A549 (cell line): ENCODE results near the gene LSM7. TPM values are rescaled to one million over a fixed set of nuclear protein-coding genes. Genes with fewer than 3 reads are reported as not detected.

Source experiments
- ATAC-seq, 2 experiments: fragments of 200-7000 bp in 1 of 2; fragments of >200 bp in 1 of 2; cut with Nextera tagmentation in 1 of 2; cut with Tn5 transposase in 1 of 2; 3 replicates each; pipeline versions ENCODE4 v1.8.0 to v1.9.1; 2018 to 2020; ENCODE audit warnings: mild to moderate bottlenecking in 1 of 2, moderate library complexity in 1 of 2
- CTCF ChIA-PET: fragments of 300-600 bp; sonication (Branson Sonifier 250); formaldehyde crosslinking; extraction: SDS; loops from one replicate; lab custom pipeline; 2021; ENCODE audit warnings: antibody characterized with exemption, inconsistent platforms; lab: Yijun Ruan, JAX
- POLR2A ChIA-PET: fragments of 350-600 bp; formaldehyde crosslinking; extraction: SDS; loops from one replicate; lab custom pipeline; 2021; ENCODE audit warnings: antibody characterized with exemption, inconsistent platforms; lab: Yijun Ruan, JAX
- DNase-seq, 2 experiments: peaks; one replicate each; pipeline versions ENCODE4 v3.0.0 to v3.0.0-alpha.2; 2011 to 2016; ENCODE audit warnings: low read depth in 1 of 2, low spot score in 1 of 2
- FAIRE-seq: peaks from 2 replicates; lab custom pipeline; 2011; peaks lifted over from hg19 to GRCh38; lab: Jason Lieb, UNC
- H3K27ac ChIP-seq, 2 experiments: fragments of >200 bp; sonication (Bioruptor Twin); formaldehyde crosslinking; 3 replicates each; pipeline ENCODE4 v1.5.1; 2016 to 2017
- H3K4me1 ChIP-seq: fragments of >200 bp; sonication (Bioruptor Twin); formaldehyde crosslinking; 3 replicates; pipeline ENCODE4 v1.6.1; 2016
- H3K4me2 ChIP-seq: fragments of >200 bp; sonication (Bioruptor Twin); formaldehyde crosslinking; 3 replicates; pipeline ENCODE4 v1.6.1; 2016
- H3K4me3 ChIP-seq: fragments of >200 bp; sonication (Bioruptor Twin); formaldehyde crosslinking; 3 replicates; pipeline ENCODE4 v1.5.1; 2016
- H3K9me3 ChIP-seq: fragments of >200 bp; sonication (Bioruptor Twin); formaldehyde crosslinking; 3 replicates; pipeline ENCODE4 v1.6.1; 2016
- CBX8 ChIP-seq: fragments of 200-600 bp; sonication (generic); IDR thresholded peaks from 2 replicates; pipeline ENCODE4 v1.6.1; 2016
- CHD2 ChIP-seq: fragments of 150-350 bp; IDR thresholded peaks from 2 replicates; pipeline ENCODE4 v1.6.1; 2014; ENCODE audit warnings: low read length; ENCODE audit not compliant: partially characterized antibody
- EHMT2 ChIP-seq: fragments of 200-600 bp; sonication (generic); IDR thresholded peaks from 2 replicates; pipeline ENCODE4 v1.6.1; 2016; ENCODE audit warnings: antibody characterized with exemption, low read depth, mild to moderate bottlenecking, moderate library complexity
- ESRRA ChIP-seq: fragments of 150-350 bp; IDR thresholded peaks from 2 replicates; pipeline ENCODE4 v1.6.1; 2014; ENCODE audit warnings: mild to moderate bottlenecking, low read length, borderline replicate concordance
- FOSB ChIP-seq: fragments of 250-450 bp; sonication (Bioruptor Pico); IDR thresholded peaks from 2 replicates; pipeline ENCODE4 v1.5.0; 2020; ENCODE audit warnings: mild to moderate bottlenecking, moderate library complexity
- FOSL2 ChIP-seq, 2 experiments: fragments of 450-650 bp in 1 of 2; fragments of >200 bp in 1 of 2; sonication (Bioruptor Twin) in 1 of 2; formaldehyde crosslinking; IDR thresholded peaks; 2 replicates each; pipeline versions ENCODE4 v1.5.0 to v1.6.1; 2016 to 2020; ENCODE audit warnings: mild to moderate bottlenecking in 1 of 2, moderate library complexity in 1 of 2
- GATA3 ChIP-seq: IDR thresholded peaks from 2 replicates; pipeline ENCODE4 v1.6.1; 2012; ENCODE audit warnings: borderline replicate concordance
- HOXB13 ChIP-seq: fragments of 250-450 bp; sonication (Bioruptor Pico); IDR thresholded peaks from 2 replicates; pipeline ENCODE4 v1.5.0; 2020; ENCODE audit warnings: low read depth, mild to moderate bottlenecking, moderate library complexity
- HOXB5 ChIP-seq: fragments of 250-450 bp; sonication (Bioruptor Pico); IDR thresholded peaks from 2 replicates; pipeline ENCODE4 v1.5.0; 2020; ENCODE audit warnings: mild to moderate bottlenecking, moderate library complexity
- JUN ChIP-seq, 2 experiments: fragments of >200 bp; sonication (Bioruptor Twin); formaldehyde crosslinking; IDR thresholded peaks; 2 replicates in 1 of 2; 3 replicates in 1 of 2; pipeline ENCODE4 v1.6.1; 2016 to 2017
- JUNB ChIP-seq: fragments of >200 bp; sonication (Bioruptor Twin); formaldehyde crosslinking; IDR thresholded peaks from 2 replicates; pipeline ENCODE4 v1.6.1; 2016
- MYC ChIP-seq: IDR thresholded peaks from 2 replicates; pipeline ENCODE4 v1.6.1; 2012; ENCODE audit warnings: mild to moderate bottlenecking, inconsistent platforms, low read length, improper control_type of control experiment, borderline replicate concordance
- NFE2L2 ChIP-seq: fragments of 150-350 bp; conservative IDR thresholded peaks from 2 replicates; pipeline ENCODE4 v1.6.1; 2014; ENCODE audit warnings: low read length
- NPAS2 ChIP-seq: fragments of 250-450 bp; sonication (Bioruptor Pico); IDR thresholded peaks from 2 replicates; pipeline ENCODE4 v1.8.0; 2022; ENCODE audit warnings: mild to moderate bottlenecking, moderate library complexity, borderline replicate concordance
- RCOR1 ChIP-seq: fragments of 150-350 bp; IDR thresholded peaks from 2 replicates; pipeline ENCODE4 v1.6.1; 2014; ENCODE audit warnings: antibody characterized with exemption, low read length, low read depth
- RNF2 ChIP-seq: fragments of 200-600 bp; sonication (generic); IDR thresholded peaks from 2 replicates; pipeline ENCODE4 v1.6.1; 2016; ENCODE audit warnings: low read depth, mild to moderate bottlenecking, antibody characterized with exemption, moderate library complexity, borderline replicate concordance
- ZFP36 ChIP-seq: fragments of 450-650 bp; IDR thresholded peaks from 2 replicates; pipeline ENCODE4 v1.6.1; 2014; ENCODE audit warnings: borderline replicate concordance; ENCODE audit not compliant: partially characterized antibody
- WGBS: methylation state at CpG from one replicate; pipeline ENCODE4 v1.1.6; 2017; ENCODE audit errors: missing lambda C conversion rate; 5-methylcytosine and 5-hydroxymethylcytosine counted together
- polyA plus RNA-seq, 4 experiments: library from polyadenylated mRNA; depleted of rRNA in 3 of 4; stranded (reverse); fragments of >200 nt; fragmentation: RNase III in 1 of 4; extraction: RNeasy Plus Mini Kit Qiagen cat#74134 plus additional on column Dnase treatment in 1 of 4; gene quantifications; 2 replicates in 3 of 4; 3 replicates in 1 of 4; pipeline ENCODE4 v1.2.3, GENCODE V29; 2011 to 2017
- TF ChIP-seq, protein P1 (sequence below): fragments of 150-350 bp; IDR thresholded peaks from 2 replicates; pipeline ENCODE4 v1.6.1; 2014; ENCODE audit warnings: low read depth, mild to moderate bottlenecking, low read length
- TF ChIP-seq, protein P2 (sequence below): fragments of >200 bp; sonication (Bioruptor Twin); formaldehyde crosslinking; IDR thresholded peaks from 2 replicates; pipeline ENCODE4 v1.6.1; 2016

The LSM7 gene
- polyA plus RNA-seq, 2 of the 4 experiments (the other 2 are of a cell fraction), result 140 to 144 TPM

DNA sequence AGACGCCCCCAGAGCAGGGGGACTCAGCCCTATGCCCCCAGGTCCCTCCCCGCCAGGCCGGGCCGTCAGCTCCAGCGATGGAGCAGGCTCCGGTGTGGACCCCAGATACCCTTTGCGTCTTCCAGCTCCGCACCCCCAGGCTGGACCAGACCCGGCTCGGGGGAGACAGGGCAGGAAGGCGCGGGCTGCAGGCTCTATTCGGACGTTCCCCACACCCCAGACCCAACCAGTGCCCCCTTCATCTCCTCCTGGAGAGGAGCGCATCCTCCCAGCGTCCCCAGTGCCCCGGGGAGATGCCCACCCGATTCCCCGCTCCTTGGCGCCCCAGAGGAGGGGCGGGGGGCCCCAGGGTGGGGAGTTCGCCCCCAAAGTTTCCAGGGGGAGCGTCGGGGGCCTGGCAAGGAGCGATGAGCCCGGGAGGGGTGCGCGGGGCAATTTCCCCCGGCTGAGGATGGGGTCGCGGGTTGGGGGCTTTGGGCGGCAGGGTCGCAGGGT is 20.8 kb downstream of the LSM7 start:
- ChIA-PET CTCF (interaction anchor here (0.5 to 3.0 kb wide), 3 partner anchors 9 to 329 kb away, joined by 3 to 12 read pairs (median 3); no protein-coding TSS in a partner anchor), POLR2A (no interaction called here)
- H3K4me1 ChIP-seq, result peaks cover 10% of the 10 kb centered on the region; the same call in 2 of the 3 replicates
- peak overlapping the region in 1 of 2 experiments; percentile 73; a peak in 2 of 6 replicates for H3K27ac ChIP-seq
- 0 out of 3 replicates have a peak overlapping the region, but pooled peaks have one; percentile 23 for H3K4me3 ChIP-seq
- H3K4me2 ChIP-seq, result peak overlapping the region; percentile 67; the same call in 2 of the 3 replicates
- FAIRE-seq (no peak), ATAC-seq (no peak), DNase-seq (no peak)
- TF ChIP-seq EHMT2 (no peak), GATA3 (no peak), FOSB (CRISPR knock-in tag) (no peak), CHD2 (no peak), FOSL2 (IDR thresholded peaks at IDR 0.05) (no peak), FOSL2 (CRISPR knock-in tag; IDR thresholded peaks at IDR 0.05) (no peak)
- no peaks in the 10 kb centered on the region for H3K9me3 ChIP-seq
- 40% methylated on average over 1 of the region's 33 CpGs for WGBS

DNA sequence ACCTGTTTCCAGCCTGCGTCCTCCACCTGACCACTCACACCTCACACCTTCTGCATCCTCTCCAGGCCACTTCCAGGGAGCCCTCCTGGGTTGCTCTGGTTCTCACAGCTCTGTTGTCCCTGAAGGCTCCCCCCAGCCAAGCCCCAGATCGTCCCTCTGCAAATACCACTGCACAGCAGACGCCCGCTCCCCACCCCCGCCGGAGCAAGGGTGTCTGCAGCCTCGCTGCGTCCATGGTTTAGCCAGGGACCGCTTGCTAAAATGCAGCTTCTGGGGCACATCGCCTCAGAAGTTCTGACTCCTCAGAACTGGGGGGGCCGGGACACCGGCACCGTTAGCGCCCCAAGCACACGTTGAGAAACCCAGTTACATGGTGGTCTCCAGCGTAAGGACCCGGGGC is 21.4 kb downstream of the LSM7 start:
- FAIRE-seq (no peak), DNase-seq (no peak), ATAC-seq (no peak; a peak in 1 of 6 replicates)
- CTCF ChIA-PET, result interaction anchor here (0.5 to 3.0 kb wide), 5 partner anchors 9 to 329 kb away, joined by 3 to 12 read pairs (median 3); no protein-coding TSS in a partner anchor
- no peaks in the 10 kb centered on the region for H3K9me3 ChIP-seq
- no peak overlapping the region for H3K4me2 ChIP-seq
- H3K4me1 ChIP-seq, result peaks cover 10% of the 10 kb centered on the region; the same call in 2 of the 3 replicates
- no peak overlapping the region for H3K4me3 ChIP-seq
- WGBS, result 73% methylated on average over 6 of the region's 17 CpGs
- no peak overlapping the region for H3K27ac ChIP-seq
- TF ChIP-seq RCOR1 (no peak), ZFP36 (peak; percentile 35)
- TF ChIP-seq, all 56 proteins: peak for 1
- POLR2A ChIA-PET, result no interaction called here

DNA sequence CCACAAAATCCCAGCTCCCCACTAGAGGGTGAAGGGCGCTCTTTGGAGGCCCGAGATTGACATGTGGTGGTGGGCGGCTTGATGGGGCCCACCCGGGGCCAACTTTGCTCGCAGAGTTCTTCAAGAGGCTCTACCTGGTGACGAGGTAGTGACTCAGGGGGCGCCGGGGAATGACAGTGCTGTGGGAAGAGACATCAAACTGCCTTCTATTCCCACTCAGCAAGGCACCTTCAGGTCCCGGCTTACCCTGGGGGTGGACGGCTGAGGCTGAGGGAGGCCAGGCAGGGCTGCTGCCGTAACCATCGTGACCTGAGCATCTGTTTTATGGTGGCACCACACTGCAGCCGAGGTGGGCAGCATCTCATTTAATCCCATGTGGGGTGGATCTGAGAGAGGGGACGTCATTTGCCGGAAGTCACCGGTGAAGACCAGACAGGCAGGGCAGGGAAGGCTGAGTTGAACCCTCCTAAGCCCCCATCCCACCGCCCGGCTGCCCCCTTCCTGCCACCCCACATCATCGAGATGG is 22.0 kb downstream of the LSM7 start:
- 70% methylated on average over 11 of the region's 19 CpGs for WGBS
- peaks cover 10% of the 10 kb centered on the region; the same call in 2 of the 3 replicates for H3K4me1 ChIP-seq
- no peak overlapping the region for H3K27ac ChIP-seq
- no peak for TF ChIP-seq NFE2L2
- TF ChIP-seq, protein P1, sequence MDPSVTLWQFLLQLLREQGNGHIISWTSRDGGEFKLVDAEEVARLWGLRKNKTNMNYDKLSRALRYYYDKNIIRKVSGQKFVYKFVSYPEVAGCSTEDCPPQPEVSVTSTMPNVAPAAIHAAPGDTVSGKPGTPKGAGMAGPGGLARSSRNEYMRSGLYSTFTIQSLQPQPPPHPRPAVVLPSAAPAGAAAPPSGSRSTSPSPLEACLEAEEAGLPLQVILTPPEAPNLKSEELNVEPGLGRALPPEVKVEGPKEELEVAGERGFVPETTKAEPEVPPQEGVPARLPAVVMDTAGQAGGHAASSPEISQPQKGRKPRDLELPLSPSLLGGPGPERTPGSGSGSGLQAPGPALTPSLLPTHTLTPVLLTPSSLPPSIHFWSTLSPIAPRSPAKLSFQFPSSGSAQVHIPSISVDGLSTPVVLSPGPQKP, result no peak
- no peak overlapping the region for H3K4me2 ChIP-seq
- ATAC-seq (peak; percentile 4 to 21; a peak in 2 of 6 replicates), DNase-seq (no peak), FAIRE-seq (no peak)
- ChIA-PET CTCF (interaction anchor here (1.2 to 3.0 kb wide), 4 partner anchors 10 to 330 kb away, joined by 3 to 12 read pairs (median 3); no protein-coding TSS in a partner anchor), POLR2A (no interaction called here)
- no peak overlapping the region for H3K4me3 ChIP-seq
- H3K9me3 ChIP-seq, result no peaks in the 10 kb centered on the region

DNA sequence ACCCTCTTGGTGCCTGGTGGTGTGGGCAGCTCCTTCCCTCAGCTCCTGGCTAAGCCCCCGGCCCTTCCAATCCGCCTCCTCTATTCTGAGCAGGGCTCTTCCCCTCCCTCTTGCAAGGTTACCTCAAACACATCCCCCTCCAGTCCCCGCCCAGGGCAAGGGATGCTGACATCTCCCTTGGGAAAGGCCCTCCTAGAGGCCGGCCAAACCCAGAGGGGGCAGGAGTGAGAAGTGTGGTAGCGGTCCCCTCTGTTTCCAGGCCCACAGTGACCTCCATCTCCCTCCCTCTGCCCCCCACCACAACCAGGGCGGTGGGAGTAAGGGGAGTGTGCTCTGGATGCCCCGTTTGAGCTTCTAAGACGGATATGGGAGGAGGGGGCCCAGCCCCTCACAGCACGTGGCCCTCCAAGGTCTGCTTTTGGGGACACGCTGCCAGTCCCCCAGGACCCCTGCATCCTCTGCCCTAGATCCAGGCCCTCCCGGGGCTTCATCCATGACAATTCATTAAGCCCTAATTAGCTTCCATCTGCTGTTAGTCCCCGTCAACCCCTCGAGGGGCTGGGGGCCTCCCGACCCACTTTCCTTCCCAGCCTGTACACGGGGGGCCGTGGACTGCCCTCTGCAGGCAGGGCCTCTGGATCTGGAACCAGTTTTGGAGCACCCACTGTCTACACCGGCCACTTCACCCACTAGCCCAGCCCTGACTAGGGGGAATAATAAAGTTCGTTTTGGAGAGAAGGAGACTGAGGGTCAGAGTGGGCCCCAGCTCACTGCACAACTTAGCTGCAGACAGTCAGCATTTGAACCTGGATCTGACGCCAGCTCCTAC is 22.7 kb downstream of the LSM7 start:
- H3K4me3 ChIP-seq, result no peak overlapping the region
- no peak overlapping the region for H3K4me2 ChIP-seq
- FAIRE-seq (no peak), ATAC-seq (peak; percentile 3 to 9; a peak in 2 of 6 replicates), DNase-seq (no peak)
- POLR2A ChIA-PET, result no interaction called here
- TF ChIP-seq NPAS2 (CRISPR knock-in tag) (no peak), RCOR1 (no peak), JUNB (no peak), CBX8 (no peak), FOSL2 (IDR thresholded peaks at IDR 0.05) (no peak), FOSL2 (CRISPR knock-in tag; IDR thresholded peaks at IDR 0.05) (no peak), MYC (no peak), RNF2 (no peak), HOXB5 (CRISPR knock-in tag) (no peak), ESRRA (no peak), JUN (IDR thresholded peaks at IDR 0.05) (no peak), HOXB13 (CRISPR knock-in tag) (no peak)
- TF ChIP-seq, protein P2, sequence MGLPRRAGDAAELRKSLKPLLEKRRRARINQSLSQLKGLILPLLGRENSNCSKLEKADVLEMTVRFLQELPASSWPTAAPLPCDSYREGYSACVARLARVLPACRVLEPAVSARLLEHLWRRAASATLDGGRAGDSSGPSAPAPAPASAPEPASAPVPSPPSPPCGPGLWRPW, result no peak
- H3K9me3 ChIP-seq, result no peaks in the 10 kb centered on the region
- no peak overlapping the region for H3K27ac ChIP-seq
- H3K4me1 ChIP-seq, result peaks cover 10% of the 10 kb centered on the region; the same call in 2 of the 3 replicates
- 79% methylated on average over 11 of the region's 19 CpGs for WGBS
- CTCF ChIA-PET, result interaction anchor here (1.2 to 3.0 kb wide), 3 partner anchors 11 to 87 kb away, joined by 3 to 12 read pairs (median 3); no protein-coding TSS in a partner anchor
